GM19099 (cell line): ENCODE data around the gene ECI1.

Experiments
- POLR2A ChIP-seq: IDR thresholded peaks from 3 replicates; pipeline ENCODE4 v1.6.1; 2011; ENCODE audit warnings: low read depth; ENCODE audit not compliant: insufficient read length; ENCODE audit errors: extremely low read depth

ECI1 gene

DNA sequence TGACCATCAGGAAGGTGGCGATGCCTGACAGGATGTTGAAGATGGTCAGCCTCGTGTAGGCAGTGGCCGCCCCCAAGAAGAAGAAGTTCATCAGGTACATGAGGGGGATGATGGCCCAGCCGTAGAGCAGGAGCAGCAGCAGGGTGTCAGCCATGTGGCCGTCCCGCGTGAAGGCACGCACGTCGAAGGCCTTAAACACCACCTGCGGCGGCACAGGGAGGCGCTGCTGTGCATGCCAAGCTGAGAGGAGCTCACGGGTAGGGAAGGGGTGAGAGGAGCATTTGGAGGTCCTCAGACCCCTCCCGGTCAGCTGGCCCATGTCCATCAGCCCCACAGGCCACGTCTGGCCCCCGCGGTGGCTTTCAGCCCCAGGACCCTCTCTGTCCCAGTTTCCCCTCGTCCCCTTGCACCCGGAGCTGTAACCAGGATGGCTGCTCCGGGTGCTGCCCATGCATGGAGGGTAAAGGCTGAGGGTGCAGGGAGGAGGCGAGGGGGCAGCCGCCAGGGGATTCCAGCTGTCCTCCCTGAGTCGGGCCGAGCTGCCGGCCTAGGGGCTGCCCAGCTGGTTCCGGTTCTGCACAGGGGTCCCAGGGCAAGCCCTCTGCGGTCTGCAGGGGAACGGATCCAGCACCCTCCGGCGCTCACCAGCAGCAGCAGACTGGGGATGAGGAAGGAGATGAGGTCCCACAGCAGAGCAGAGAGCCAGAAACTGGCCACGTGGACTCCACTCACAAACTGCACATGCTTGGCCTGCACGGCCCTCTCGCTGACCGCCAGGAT, 33.6 kb upstream of the ECI1 start:
- no peak for TF ChIP-seq POLR2A

DNA sequence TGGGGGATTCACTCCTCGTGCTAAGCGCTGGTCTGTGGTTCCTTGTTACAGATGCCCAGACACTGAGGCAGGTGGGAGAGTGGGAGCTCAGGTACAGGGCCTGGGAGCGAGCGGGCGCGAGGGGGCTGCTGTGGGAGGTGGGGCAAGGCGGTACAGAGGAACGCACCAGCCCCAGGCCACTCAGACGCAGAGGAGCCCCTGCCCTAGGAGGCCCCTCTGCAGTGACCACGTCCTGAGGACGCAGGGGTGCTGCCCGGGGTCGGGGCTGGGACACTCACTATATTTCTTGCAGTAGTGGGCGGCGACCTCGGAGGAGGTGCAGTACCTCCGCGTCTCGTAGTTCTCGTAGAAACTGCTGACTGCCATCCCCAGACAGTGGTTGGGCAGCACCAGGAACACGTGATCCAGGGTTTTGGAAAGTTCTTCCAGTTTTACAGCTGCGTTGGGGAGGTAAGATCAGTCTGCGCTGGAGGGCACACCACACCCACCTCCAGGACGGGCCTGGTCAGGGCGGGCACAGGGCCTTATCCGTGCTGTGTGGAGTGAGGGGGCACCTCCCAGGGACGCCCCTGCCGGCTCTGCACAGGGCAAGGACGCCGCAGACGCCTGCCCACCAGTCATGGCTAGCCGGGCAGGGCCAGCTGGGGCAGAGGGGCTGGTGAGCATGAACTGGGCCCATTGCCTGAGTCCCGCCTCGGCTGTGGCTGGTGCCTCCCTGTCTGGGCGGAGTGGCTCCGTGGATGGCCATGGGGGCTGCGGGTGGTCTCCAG, 32.8 kb upstream of the ECI1 start:
- no peak for TF ChIP-seq POLR2A

DNA sequence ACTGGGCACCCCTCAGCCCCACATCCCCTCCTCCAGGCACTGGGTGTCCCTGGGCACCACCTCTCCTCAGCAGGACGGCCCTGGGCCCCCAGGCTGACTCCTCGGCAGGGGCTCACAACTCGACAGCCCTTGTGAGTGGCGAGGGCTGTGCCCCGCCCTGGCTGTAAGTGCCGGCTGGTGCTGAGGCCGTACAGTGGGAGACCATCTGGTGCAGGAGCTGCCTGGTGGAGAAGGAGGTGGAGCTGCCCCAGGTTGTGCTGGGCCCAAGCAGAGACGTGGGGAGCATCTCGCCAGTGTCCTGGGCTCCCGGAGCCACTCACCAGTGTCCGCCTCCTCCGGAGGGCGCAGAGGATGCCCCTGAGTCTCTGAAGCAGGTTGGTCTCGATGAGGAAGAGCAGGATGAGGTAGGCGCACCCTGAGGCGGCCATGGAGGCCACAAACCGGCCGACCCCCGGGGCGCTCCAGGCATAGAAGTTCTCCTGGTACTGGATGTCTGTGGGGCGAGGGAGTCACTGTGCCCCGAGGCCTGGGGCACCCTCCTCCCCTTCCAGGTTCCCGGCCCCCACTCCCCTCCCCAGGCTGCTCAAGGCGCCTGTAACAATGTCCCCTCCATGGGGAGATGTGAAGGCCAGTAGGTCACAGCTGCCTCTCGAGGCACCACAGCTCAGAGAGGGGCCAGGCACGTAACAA, 31.6 kb upstream of the ECI1 start:
- TF ChIP-seq POLR2A, result no peak

DNA sequence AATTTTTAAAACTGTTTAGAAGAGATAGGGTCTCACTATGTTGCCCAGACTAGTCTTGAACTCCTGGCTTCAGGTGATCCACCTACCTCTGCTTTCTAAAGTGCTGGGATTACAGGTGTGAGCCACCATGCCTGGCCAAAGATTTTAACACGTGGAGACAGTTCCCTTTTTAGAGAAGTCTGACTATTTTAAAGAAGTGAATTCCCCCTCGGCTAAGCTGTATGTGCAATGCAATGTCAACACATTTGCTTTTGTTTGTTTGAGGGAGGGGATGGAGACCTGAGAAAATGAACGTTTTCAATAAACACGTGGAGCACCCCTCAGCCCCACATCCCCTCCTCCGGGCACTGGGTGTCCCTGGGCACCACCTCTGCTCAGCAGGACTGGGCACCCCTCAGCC, 30.9 kb upstream of the ECI1 start:
- no peak for TF ChIP-seq POLR2A

DNA sequence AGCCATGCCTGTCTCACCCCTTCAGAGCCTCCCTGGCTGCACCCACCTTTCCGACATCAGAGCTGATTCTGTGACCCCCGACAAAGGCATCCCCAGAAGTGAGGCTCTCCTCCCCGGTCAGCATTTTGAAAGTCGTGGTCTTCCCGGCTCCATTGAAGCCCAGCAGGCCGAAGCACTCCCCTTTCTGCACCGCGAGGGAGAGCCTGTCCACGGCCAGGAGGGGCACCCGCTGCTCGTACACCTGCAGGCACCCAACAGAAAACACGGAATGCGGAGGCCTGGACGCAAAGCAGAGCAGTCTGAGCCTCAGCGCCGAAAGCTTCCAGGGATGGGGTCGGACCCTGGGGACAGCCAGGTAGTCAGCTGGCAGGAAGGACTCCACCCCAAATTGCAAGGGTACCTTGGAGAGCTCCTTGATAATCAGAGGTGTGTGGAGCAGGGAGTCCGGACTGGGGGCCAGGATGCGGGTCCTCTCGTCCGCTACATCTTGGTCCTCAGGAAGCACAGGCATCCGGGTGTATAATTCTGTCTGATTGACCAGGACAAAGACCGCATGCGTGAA, 29.7 kb upstream of the ECI1 start:
- no peak for TF ChIP-seq POLR2A

GRCh38 chr16:2280461-2280860, 29.1 kb upstream of the ECI1 start:
- TF ChIP-seq POLR2A, result no peak

DNA sequence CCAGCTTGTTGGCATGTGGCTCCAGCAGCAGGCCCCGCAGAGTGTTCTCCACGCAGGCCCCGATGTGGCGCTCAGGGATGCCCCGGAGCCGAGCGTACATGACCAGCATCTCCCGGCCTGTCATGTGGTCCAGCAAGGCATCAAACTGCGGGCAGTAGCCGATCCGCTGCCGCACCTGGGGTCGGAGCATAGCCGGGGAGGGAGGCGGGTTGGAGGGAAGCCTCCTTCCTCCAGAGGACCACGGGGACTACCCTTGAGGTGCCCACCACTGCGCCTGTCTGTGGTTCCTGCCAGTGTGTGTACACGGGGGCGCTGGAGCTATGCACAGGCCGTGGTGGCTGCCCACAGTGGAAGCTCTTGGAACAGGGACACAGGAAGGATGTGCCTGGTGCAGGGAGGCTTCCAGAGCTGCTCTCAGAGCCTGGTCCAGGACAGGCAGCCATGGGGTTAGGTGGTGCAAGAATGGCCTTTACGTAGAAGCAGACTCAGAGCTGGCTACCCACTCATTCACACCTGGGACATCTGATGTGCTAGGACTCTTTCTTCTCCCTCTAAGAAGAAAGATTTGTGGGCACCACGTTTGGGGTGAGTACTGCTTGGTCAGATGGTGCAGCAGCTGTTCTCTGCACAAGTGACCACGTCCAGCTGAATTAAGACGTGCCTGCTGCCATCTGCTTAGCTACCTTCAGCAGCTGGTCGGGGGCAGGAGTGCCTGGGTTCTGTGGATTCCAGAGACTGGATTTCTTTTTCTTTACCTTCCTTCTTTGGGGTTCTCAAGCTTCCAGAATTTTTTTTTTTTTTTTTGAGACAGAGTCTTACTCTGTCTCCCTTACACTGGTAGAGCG, 27.8 kb upstream of the ECI1 start:
- TF ChIP-seq POLR2A, result no peak

- no peak for TF ChIP-seq POLR2A
Measured at GRCh38 chr16:2278272-2278608, 26.9 kb upstream of the ECI1 start.

DNA sequence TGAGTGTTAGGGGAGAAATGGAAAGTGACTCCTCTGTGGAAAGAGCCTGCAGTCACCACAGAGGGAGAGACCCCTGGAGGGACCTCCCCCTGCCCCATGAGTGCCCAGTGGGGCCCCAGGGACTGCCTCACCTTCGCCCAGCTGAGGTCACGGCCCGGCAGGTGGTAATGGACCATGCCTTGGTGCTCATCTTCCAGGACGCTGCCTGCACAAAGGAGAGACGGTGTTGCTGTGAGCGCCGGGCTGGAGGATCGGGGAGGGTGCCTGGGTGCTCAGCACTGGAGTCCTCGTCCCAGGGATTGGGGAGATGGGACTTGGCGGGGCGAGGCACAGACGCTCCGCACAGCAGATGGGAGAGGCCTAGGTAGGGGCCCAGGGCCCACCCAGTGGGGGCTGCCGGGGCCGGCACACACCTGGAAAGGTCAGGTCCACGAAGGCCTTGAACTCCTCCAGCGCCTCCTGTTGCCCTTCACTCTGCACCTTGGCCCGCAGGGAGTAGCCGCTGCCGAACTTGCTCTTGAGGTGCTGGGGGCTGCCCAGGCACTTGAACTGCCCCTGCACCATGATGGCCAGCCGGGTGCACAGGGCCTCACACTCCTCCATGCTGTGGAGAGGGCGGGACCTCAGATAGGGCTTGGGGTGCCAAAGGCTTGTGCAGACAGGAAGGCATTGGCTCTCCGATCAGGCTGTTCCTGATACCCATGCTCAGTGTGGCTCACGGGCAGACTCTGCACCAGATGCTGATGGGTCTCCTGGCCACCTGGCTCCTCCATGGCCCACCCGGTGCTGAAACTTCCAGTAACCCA, 26.3 kb upstream of the ECI1 start:
- TF ChIP-seq POLR2A, result no peak

DNA sequence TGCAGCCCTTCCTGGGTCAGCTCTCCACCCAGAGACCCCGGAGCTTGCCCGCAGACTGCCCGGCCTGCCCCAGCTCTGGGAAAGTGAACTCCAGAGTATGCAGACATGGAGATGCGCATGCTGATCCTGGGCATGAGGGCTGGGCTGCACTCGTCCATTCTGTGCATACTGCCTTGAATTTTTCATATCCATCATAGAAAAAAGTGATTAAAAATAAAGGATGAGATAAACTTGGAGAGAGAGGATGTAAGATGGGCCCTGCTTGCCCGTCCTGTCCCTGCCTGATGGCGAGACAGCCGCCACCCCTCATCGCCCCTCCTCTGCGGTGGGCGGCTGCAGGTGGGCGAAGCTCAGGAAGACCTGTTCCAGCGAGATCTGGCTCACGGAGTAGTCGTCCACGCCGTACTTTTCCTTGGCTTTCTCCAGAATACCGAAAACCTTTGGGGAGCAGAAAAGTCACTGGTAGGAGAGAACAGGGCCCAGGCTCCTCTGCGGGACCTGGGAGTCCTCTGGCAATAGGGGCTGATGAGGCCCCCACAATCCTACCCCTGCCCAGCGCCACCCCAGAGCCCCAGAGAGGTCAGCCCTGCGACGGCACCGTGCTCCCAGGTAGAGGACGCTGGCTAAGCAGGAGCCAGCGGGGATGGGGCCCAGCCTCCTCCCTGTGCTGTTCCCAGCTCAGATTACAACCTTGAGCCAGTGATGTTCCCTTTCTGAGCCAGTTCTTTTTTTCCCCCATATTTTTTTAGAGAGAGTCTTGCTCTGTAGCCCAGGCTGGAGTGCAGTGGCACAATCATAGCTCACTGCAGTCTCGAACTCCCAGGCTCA, 25.2 kb upstream of the ECI1 start:
- no peak for TF ChIP-seq POLR2A

DNA sequence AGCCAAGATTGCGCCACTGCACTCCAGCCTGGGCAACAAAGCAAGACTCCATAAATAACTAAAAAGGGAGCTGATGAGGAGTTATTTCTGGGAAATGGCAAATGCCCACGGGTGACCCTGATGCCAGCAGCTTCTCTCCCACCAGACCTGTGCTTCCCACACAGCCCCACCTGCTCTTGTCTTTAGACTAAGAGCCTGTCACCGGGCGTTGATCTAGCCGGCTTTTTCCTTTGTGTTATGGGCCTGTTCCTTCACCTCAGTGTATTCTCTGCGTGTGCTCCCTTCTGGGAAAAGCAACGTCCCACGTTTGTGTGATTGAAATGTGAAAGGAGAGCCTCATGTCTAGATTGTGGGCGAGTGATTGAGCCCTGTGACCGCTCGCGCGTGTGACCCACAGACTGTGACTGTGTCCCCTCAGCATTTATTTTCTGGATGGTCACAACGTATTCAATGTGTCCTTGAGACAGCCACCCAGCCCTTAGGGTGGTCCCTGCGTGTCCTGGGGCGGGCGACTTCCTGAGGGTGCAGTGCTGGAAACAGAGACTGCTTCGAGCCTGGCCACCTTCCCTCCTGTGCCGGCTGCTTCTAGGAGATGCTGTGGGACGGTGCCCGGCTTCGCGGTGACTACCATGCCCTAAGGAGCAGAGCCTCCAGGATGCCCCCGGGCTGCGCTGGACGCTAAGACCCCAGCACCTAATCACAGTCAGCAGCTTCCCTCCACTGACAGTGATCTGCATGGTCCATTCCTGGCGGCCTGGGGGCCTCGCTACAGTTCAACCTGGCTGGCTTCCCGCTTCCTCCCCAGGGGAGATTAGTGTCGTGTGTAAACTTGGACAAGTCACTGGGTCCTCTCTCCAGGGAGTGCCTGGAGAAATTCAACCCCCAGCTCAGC, 24.3 kb upstream of the ECI1 start:
- no peak for TF ChIP-seq POLR2A

- TF ChIP-seq POLR2A, result no peak
Measured at GRCh38 chr16:2273931-2274330, 22.5 kb upstream of the ECI1 start.
